AG09309 (cell line): Measurements from ENCODE around the gene TMEM163.

Experiments used
- DNase-seq: peaks from one replicate; pipeline ENCODE4 v3.0.0-alpha.2; 2010; ENCODE audit warnings: low read depth
- H3K4me3 ChIP-seq: 2 replicates; pipeline ENCODE4 v1.5.1; 2011; ENCODE audit warnings: mild to moderate bottlenecking, low read depth, low read length, moderate library complexity; ENCODE audit not compliant: control insufficient read depth
- CTCF ChIP-seq: IDR thresholded peaks from 2 replicates; pipeline ENCODE4 v1.5.1; 2011; ENCODE audit warnings: mild to moderate bottlenecking, low read depth, low read length, inconsistent platforms; ENCODE audit not compliant: insufficient read depth, control insufficient read depth; ENCODE audit errors: missing control alignments

Gene TMEM163

GRCh38 chr2:134634054-134634753, 84.6 kb downstream of the TMEM163 start:
- TF ChIP-seq CTCF = no peak
- no peak for DNase-seq
- H3K4me3 ChIP-seq = no peak overlapping the region

- no peak for TF ChIP-seq CTCF
Observed at GRCh38 chr2:134630504-134631159, 88.2 kb downstream of the TMEM163 start.

GRCh38 chr2:134628453-134628852, 90.3 kb downstream of the TMEM163 start:
- DNase-seq = no peak
- TF ChIP-seq CTCF = no peak
- no peak overlapping the region for H3K4me3 ChIP-seq

More at GRCh38 chr2:134630504-134631159, 88.2 kb downstream of the TMEM163 start:
- DNase-seq = no peak
- H3K4me3 ChIP-seq = no peak overlapping the region

DNA sequence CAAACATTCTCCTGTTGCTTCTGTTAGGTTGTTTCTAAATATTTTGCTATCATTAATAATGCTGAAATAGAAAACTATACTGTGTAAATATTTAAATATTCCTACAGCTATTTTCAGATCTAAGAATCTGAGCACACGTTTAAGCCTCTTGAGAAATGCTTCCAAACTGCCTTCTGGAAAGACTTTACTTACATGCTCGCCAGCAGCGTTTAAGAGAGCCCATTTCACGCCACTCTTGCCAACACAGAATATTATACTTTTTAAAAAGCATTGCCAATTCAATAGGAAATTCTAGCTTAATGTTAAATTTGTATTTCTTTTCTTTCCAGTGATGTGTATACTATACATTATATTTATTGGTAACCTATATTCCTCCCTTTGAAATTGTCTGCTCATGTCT, 92.0 kb downstream of the TMEM163 start:
- DNase-seq = no peak
- no peak overlapping the region for H3K4me3 ChIP-seq
- TF ChIP-seq CTCF = no peak

GRCh38 chr2:134625311-134625710, 93.5 kb downstream of the TMEM163 start:
- no peak overlapping the region for H3K4me3 ChIP-seq
- no peak for TF ChIP-seq CTCF
- no peak for DNase-seq

DNA sequence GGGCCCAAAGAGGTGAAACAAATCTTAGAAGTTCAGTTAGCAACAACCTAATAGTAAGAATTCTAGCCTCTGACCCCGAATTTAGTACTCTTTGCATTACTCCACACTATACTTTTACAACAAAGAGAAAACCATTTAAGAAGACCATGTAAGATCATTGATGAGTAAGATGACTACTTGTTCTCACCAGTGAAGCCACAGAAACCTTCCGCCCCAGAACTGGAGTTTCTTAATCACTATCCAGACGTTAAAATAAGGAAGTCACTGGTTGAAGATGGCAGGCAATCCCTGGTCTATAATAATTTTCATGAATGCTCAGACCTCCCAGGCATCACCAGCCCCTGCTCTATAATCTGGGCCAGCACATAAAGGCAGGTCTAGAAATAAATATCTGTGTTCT, 95.0 kb downstream of the TMEM163 start:
- H3K4me3 ChIP-seq = no peak overlapping the region
- DNase-seq = no peak
- no peak for TF ChIP-seq CTCF
